H9 (cell line): ENCODE data around the gene SCUBE3. TPM values are rescaled to one million over a fixed set of nuclear protein-coding genes. Genes with fewer than 3 reads are reported as not detected.

ENCODE experiments used
- DNase-seq: peaks from one replicate; pipeline ENCODE4 v3.0.0-alpha.2; 2017
- H2AFZ ChIP-seq: one replicate; pipeline ENCODE4 v1.6.1; 2013; ENCODE audit warnings: mild to moderate bottlenecking, low read length, control low read depth, moderate library complexity
- H2AK5ac ChIP-seq: 2 replicates; pipeline ENCODE4 v1.6.1; 2013; ENCODE audit warnings: low read length, control low read depth, mixed read lengths; ENCODE audit not compliant: insufficient read length
- H2BK120ac ChIP-seq: one replicate; pipeline ENCODE4 v1.6.1; 2013; ENCODE audit warnings: low read depth, mild to moderate bottlenecking, low read length, control low read depth, inconsistent platforms; ENCODE audit not compliant: poor library complexity, severe bottlenecking
- H2BK12ac ChIP-seq: 2 replicates; pipeline ENCODE4 v1.6.1; 2013; ENCODE audit warnings: low read length, control low read depth, mixed read lengths, low read depth; ENCODE audit not compliant: insufficient read length
- H2BK15ac ChIP-seq: 2 replicates; pipeline ENCODE4 v1.6.1; 2013; ENCODE audit warnings: low read depth, low read length, control low read depth
- H2BK20ac ChIP-seq: one replicate; pipeline ENCODE4 v1.6.1; 2013; ENCODE audit warnings: low read depth, mild to moderate bottlenecking, low read length, control low read depth, inconsistent platforms; ENCODE audit not compliant: poor library complexity, severe bottlenecking
- H2BK5ac ChIP-seq: 2 replicates; pipeline ENCODE4 v1.6.1; 2013; ENCODE audit warnings: low read length, control low read depth, mixed read lengths; ENCODE audit not compliant: insufficient read length
- H3K14ac ChIP-seq: 2 replicates; pipeline ENCODE4 v1.6.1; 2013; ENCODE audit warnings: low read length, control low read depth; ENCODE audit not compliant: insufficient read depth
- H3K18ac ChIP-seq: 2 replicates; pipeline ENCODE4 v1.6.1; 2013; ENCODE audit warnings: low read depth, mild to moderate bottlenecking, mixed read lengths, low read length, control low read depth; ENCODE audit not compliant: insufficient read length
- H3K23ac ChIP-seq: 2 replicates; pipeline ENCODE4 v1.6.1; 2013; ENCODE audit warnings: low read length, control low read depth, mixed read lengths, low read depth; ENCODE audit not compliant: insufficient read length
- H3K23me2 ChIP-seq: 2 replicates; pipeline ENCODE4 v1.6.1; 2013; ENCODE audit warnings: low read depth, mild to moderate bottlenecking, mixed read lengths, low read length, control low read depth; ENCODE audit not compliant: insufficient read length, poor library complexity, severe bottlenecking
- H3K27ac ChIP-seq: 2 replicates; pipeline ENCODE4 v1.5.1; 2013; ENCODE audit warnings: low read length, control low read depth, mixed read lengths, low read depth; ENCODE audit not compliant: insufficient read length
- H3K27me3 ChIP-seq: 2 replicates; pipeline ENCODE4 v1.6.1; 2013; ENCODE audit warnings: low read length, control low read depth, inconsistent platforms; ENCODE audit not compliant: insufficient read depth
- H3K4ac ChIP-seq: 2 replicates; pipeline ENCODE4 v1.6.1; 2013; ENCODE audit warnings: low read depth, mild to moderate bottlenecking, control low read depth, inconsistent platforms, low read length, moderate library complexity
- H3K4me1 ChIP-seq: 2 replicates; pipeline ENCODE4 v1.6.1; 2013; ENCODE audit warnings: low read length, control low read depth, inconsistent platforms; ENCODE audit not compliant: insufficient read depth
- H3K4me2 ChIP-seq: 2 replicates; pipeline ENCODE4 v1.6.1; 2013; ENCODE audit warnings: low read length, control low read depth, mixed read lengths; ENCODE audit not compliant: insufficient read length, insufficient read depth
- H3K56ac ChIP-seq: 2 replicates; pipeline ENCODE4 v1.6.1; 2013; ENCODE audit warnings: low read depth, mild to moderate bottlenecking, mixed read lengths, low read length, control low read depth; ENCODE audit not compliant: insufficient read length
- H3K79me1 ChIP-seq: 2 replicates; pipeline ENCODE4 v1.6.1; 2013; ENCODE audit warnings: low read depth, mild to moderate bottlenecking, moderate library complexity, low read length, control low read depth, inconsistent platforms; ENCODE audit not compliant: insufficient read depth, poor library complexity, severe bottlenecking
- H3K79me2 ChIP-seq: 2 replicates; pipeline ENCODE4 v1.6.1; 2013; ENCODE audit warnings: low read length, control low read depth, inconsistent platforms; ENCODE audit not compliant: insufficient read depth
- H3K9ac ChIP-seq: 2 replicates; pipeline ENCODE4 v1.6.1; 2013; ENCODE audit warnings: low read length, control low read depth, mixed read lengths; ENCODE audit not compliant: insufficient read length; ENCODE audit errors: extremely low read depth
- H3K9me3 ChIP-seq: one replicate; pipeline ENCODE4 v1.6.1; 2013; ENCODE audit warnings: low read depth, low read length, inconsistent platforms; ENCODE audit not compliant: control insufficient read depth
- H3T11ph ChIP-seq: one replicate; pipeline ENCODE4 v1.6.1; 2013; ENCODE audit warnings: mild to moderate bottlenecking, low read length, control low read depth, inconsistent platforms
- H4K20me1 ChIP-seq: one replicate; pipeline ENCODE4 v1.6.1; 2013; ENCODE audit not compliant: control insufficient read depth, insufficient read length, insufficient read depth
- H4K5ac ChIP-seq: 2 replicates; pipeline ENCODE4 v1.6.1; 2013; ENCODE audit warnings: low read depth, mild to moderate bottlenecking, mixed read lengths, low read length, control low read depth; ENCODE audit not compliant: insufficient read length
- H4K8ac ChIP-seq: replicated peaks from 2 replicates; pipeline ENCODE4 v1.6.1; 2013; ENCODE audit warnings: low read length, control low read depth, mixed read lengths, low read depth; ENCODE audit not compliant: insufficient read length
- H4K91ac ChIP-seq: 2 replicates; pipeline ENCODE4 v1.6.1; 2013; ENCODE audit warnings: low read depth, mild to moderate bottlenecking, moderate library complexity, mixed read lengths, low read length, control low read depth; ENCODE audit not compliant: insufficient read length
- H3K27ac Mint-ChIP-seq, 3 experiments: 2 replicates in 2 of 3; 3 replicates in 1 of 3; pipeline ENCODE4 v1.8.0; 2020 to 2021; ENCODE audit warnings: mixed read lengths in 3 of 3, mild to moderate bottlenecking in 1 of 3, moderate library complexity in 1 of 3
- H3K27me3 Mint-ChIP-seq: 2 replicates; pipeline ENCODE4 v1.8.0; 2021; ENCODE audit warnings: low read depth, mild to moderate bottlenecking, moderate library complexity, mixed read lengths
- H3K36me3 Mint-ChIP-seq, 3 experiments: 2 replicates in 2 of 3; 3 replicates in 1 of 3; pipeline ENCODE4 v1.8.0; 2020 to 2021; ENCODE audit warnings: low read depth in 3 of 3, mixed read lengths in 3 of 3; ENCODE audit not compliant: insufficient read depth in 1 of 3
- H3K4me1 Mint-ChIP-seq, 2 experiments: 2 replicates each; pipeline ENCODE4 v1.8.0; 2020; ENCODE audit warnings: mixed read lengths in 2 of 2
- H3K4me3 Mint-ChIP-seq, 2 experiments: 2 replicates in 1 of 2; 3 replicates in 1 of 2; pipeline ENCODE4 v1.8.0; 2020 to 2021; ENCODE audit warnings: mild to moderate bottlenecking in 2 of 2, mixed read lengths in 2 of 2, moderate library complexity in 1 of 2
- H3K9me3 Mint-ChIP-seq, 2 experiments: 2 replicates in 1 of 2; 3 replicates in 1 of 2; pipeline ENCODE4 v1.8.0; 2020; ENCODE audit warnings: mild to moderate bottlenecking in 2 of 2, mixed read lengths in 2 of 2, moderate library complexity in 1 of 2
- WGBS: extraction: QIAGEN DNeasy Blood & Tissue Kit; methylation state at CpG from one replicate; pipeline ENCODE4 v1.1.7; 2013; ENCODE audit warnings: missing lambda C conversion rate, low lambda C conversion rate, mixed read lengths; ENCODE audit not compliant: insufficient read length; ENCODE audit errors: extremely low coverage; 5-methylcytosine and 5-hydroxymethylcytosine counted together
- total RNA-seq: library from RNA; stranded (reverse); gene quantifications from 2 replicates; pipeline ENCODE4 v1.2.1, GENCODE V29; 2021
- TF ChIP-seq, protein P1 (sequence below): fragments of 200-600 bp; sonication (generic); conservative IDR thresholded peaks from 3 replicates; pipeline ENCODE4 v1.8.0; 2021; ENCODE audit warnings: antibody characterized with exemption, mild to moderate bottlenecking

SCUBE3 gene
- total RNA-seq, 1 experiment from 2014 or later: 2.7 TPM

DNA sequence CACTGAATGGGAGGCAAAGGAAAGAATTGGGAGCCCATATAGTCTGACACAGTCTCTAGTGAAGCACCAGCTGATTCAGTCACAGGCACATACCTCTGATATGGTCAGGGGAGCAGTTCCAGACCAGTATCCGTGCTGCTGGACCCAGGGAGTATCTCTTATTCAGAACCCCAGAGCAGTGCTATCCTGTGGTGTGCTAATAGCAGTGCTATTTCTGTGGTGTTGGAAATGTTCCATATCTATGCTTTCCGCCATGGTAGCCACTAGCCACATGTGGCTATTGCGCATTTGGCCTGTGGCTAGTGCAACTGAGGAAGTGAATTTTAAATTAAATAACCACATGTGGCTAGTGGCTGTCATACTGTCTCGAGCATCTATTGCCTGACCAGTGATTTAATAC lies 11.0 kb downstream of the SCUBE3 start:
- no peak overlapping the region for H3K4me3 Mint-ChIP-seq
- no peak overlapping the region for H3K56ac ChIP-seq
- peaks cover 4% of the 10 kb centered on the region; the same call in 1 of the 2 replicates for H3K27me3 ChIP-seq
- H2AK5ac ChIP-seq: no peak overlapping the region
- no peak overlapping the region for H3K27ac ChIP-seq
- H4K91ac ChIP-seq: no peak overlapping the region
- no peaks in the 10 kb centered on the region; a peak in 1 of 7 replicates for H3K36me3 Mint-ChIP-seq
- no peak overlapping the region for H2BK120ac ChIP-seq
- H4K5ac ChIP-seq: no peak overlapping the region
- no peaks in the 10 kb centered on the region for H3K79me2 ChIP-seq
- no peak for DNase-seq
- H3K9me3 ChIP-seq: no peaks in the 10 kb centered on the region
- no peak overlapping the region for H4K8ac ChIP-seq
- H2AFZ ChIP-seq: no peak overlapping the region
- no peak overlapping the region for H2BK5ac ChIP-seq
- H3K79me1 ChIP-seq: no peaks in the 10 kb centered on the region
- no peak overlapping the region for H3T11ph ChIP-seq
- H3K18ac ChIP-seq: no peak overlapping the region
- H3K14ac ChIP-seq: no peak overlapping the region
- no peak overlapping the region for H3K23ac ChIP-seq
- peaks cover 75% of the 10 kb centered on the region for H3K27me3 Mint-ChIP-seq
- H2BK20ac ChIP-seq: no peak overlapping the region
- H3K4me1 Mint-ChIP-seq: peaks cover 3 to 7% of the 10 kb centered on the region in 2 experiments
- no peak overlapping the region for H2BK12ac ChIP-seq
- H3K9ac ChIP-seq: no peak overlapping the region
- no CpG with 5 or more reads among the region's 4 CpGs for WGBS
- no peak overlapping the region for H3K27ac Mint-ChIP-seq
- TF ChIP-seq, protein P1, sequence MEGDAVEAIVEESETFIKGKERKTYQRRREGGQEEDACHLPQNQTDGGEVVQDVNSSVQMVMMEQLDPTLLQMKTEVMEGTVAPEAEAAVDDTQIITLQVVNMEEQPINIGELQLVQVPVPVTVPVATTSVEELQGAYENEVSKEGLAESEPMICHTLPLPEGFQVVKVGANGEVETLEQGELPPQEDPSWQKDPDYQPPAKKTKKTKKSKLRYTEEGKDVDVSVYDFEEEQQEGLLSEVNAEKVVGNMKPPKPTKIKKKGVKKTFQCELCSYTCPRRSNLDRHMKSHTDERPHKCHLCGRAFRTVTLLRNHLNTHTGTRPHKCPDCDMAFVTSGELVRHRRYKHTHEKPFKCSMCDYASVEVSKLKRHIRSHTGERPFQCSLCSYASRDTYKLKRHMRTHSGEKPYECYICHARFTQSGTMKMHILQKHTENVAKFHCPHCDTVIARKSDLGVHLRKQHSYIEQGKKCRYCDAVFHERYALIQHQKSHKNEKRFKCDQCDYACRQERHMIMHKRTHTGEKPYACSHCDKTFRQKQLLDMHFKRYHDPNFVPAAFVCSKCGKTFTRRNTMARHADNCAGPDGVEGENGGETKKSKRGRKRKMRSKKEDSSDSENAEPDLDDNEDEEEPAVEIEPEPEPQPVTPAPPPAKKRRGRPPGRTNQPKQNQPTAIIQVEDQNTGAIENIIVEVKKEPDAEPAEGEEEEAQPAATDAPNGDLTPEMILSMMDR: no peak
- no peak overlapping the region for H3K4me2 ChIP-seq
- no peak overlapping the region for H2BK15ac ChIP-seq
- no peak overlapping the region for H3K4ac ChIP-seq
- H3K9me3 Mint-ChIP-seq: no peaks in the 10 kb centered on the region
- no peaks in the 10 kb centered on the region for H3K4me1 ChIP-seq
- peaks cover 3% of the 10 kb centered on the region for H4K20me1 ChIP-seq
- H3K23me2 ChIP-seq: no peaks in the 10 kb centered on the region
